Measurements from ENCODE around the gene NLGN1.

- TF ChIP-seq POLR2A (IDR thresholded peaks at IDR 0.05; ENCODE audit: low read depth, low read length) (no peak), POLR2AphosphoS5 (IDR thresholded peaks at IDR 0.05; ENCODE audit: low read depth, low read length) (no peak), TAF1 (IDR thresholded peaks at IDR 0.05; ENCODE audit: borderline replicate concordance, low read depth, low read length) (no peak)
These were observed 662.9 kb downstream of the NLGN1 start for GRCh38 chr3:174060431-174060830.

Data from GM12892 (cell line).